Right lobe of liver (tissue), 6 donors: ENCODE measurements around the gene PALM3. TPM values are rescaled to one million over a fixed set of nuclear protein-coding genes. Genes with fewer than 3 reads are reported as not detected.

Experiments used
- ATAC-seq, 4 donors: fragments of 200-7000 bp; cut with Tn5 transposase; one replicate each; pipeline ENCODE4 v1.9.1; 2020; ENCODE audit warnings: mild to moderate bottlenecking in 4 of 4, moderate library complexity in 4 of 4
- DNase-seq, 3 donors: peaks; one replicate each; pipeline ENCODE4 v3.0.0-alpha.2; 2020
- H3K27ac ChIP-seq, 3 donors: fragments of 200-600 bp; one replicate each; pipeline ENCODE4 v1.8.0; 2022
- H3K27me3 ChIP-seq, 2 donors: fragments of 200-600 bp; one replicate each; pipeline ENCODE4 v1.8.0; 2022
- H3K36me3 ChIP-seq, 4 donors: fragments of 200-600 bp; sonication (generic) in 1 of 4; one replicate each; pipeline versions ENCODE4 v1.5.1 to v1.8.0; 2017 to 2022; ENCODE audit warnings: control low read depth in 1 of 4
- H3K4me1 ChIP-seq, 4 donors: fragments of 200-600 bp; sonication (generic) in 1 of 4; one replicate each; pipeline versions ENCODE4 v1.5.1 to v1.8.0; 2017 to 2022; ENCODE audit warnings: control low read depth in 1 of 4
- H3K4me3 ChIP-seq, 3 donors: fragments of 200-600 bp; one replicate each; pipeline ENCODE4 v1.8.0; 2022
- H3K9me3 ChIP-seq, 4 donors: fragments of 200-600 bp; sonication (generic) in 1 of 4; one replicate each; pipeline versions ENCODE4 v1.5.1 to v1.8.0; 2017 to 2022; ENCODE audit warnings: control low read depth in 1 of 4
- POLR2A ChIP-seq: fragments of 450-650 bp; IDR thresholded peaks from one replicate; pipeline ENCODE4 v1.6.1; 2017; ENCODE audit warnings: antibody characterized with exemption, mild to moderate bottlenecking
- WGBS: methylation state at CpG from one replicate; pipeline ENCODE4 v1.1.6; 2018; ENCODE audit warnings: low coverage, low lambda C conversion rate; ENCODE audit not compliant: insufficient coverage; ENCODE audit errors: missing lambda C conversion rate; 5-methylcytosine and 5-hydroxymethylcytosine counted together
- intact Hi-C, 2 donors: fragments of 100-400 bp; cut with DNase I; formaldehyde crosslinking; loops; one replicate each; pipeline versions ENCODE4 v1.11.2 to v1.14.1; 2022
- total RNA-seq, 6 experiments: library from RNA; depleted of rRNA in 2 of 6; stranded (reverse); fragments of >200 nt in 2 of 6; fragmentation: NEBNext Ultra II Directional in 3 of 6; extraction: Animal tissue kit (Norgen Biotek cat#: 25700) in 3 of 6; gene quantifications; one replicate each; pipeline versions ENCODE4 v1.1.0 to v1.2.4, GENCODE V29; 2016 to 2023
- TF ChIP-seq, protein P1 (sequence below), 4 donors: fragments of 200-600 bp in 3 of 4; fragments of 450-650 bp in 1 of 4; IDR thresholded peaks; one replicate each; pipeline versions ENCODE4 v1.5.1 to v1.8.0; 2016 to 2022; ENCODE audit warnings: antibody characterized with exemption in 4 of 4, mild to moderate bottlenecking in 2 of 4
- donor health status: DM: no; HTN: yes; CAD: no.
- donor health status: DM: no; HTN: no; CAD: no.
- donor health status: DM: no; HTN: no; CAD: no.
- donor health status: DM: no; HTN: yes; CAD: no.
- donor health status: DM: no; HTN: yes; CAD: no.

PALM3 gene
- total RNA-seq, 6 experiments from 2014 or later = 5.3 to 33.9 (median 17.0) TPM

- intact Hi-C loops = loop anchor here in 1 of 2 donors (10.0 kb wide), 1 partner anchor 46 kb away; the partner anchor contains the start of gene ASF1B
- H3K27me3 ChIP-seq = no peaks in the 10 kb centered on the region
- H3K27ac ChIP-seq = no peak overlapping the region
- H3K9me3 ChIP-seq = peaks cover 0 to 4% (median 0%) of the 10 kb centered on the region in 4 donors
- DNase-seq = no peak
- TF ChIP-seq, protein P1, sequence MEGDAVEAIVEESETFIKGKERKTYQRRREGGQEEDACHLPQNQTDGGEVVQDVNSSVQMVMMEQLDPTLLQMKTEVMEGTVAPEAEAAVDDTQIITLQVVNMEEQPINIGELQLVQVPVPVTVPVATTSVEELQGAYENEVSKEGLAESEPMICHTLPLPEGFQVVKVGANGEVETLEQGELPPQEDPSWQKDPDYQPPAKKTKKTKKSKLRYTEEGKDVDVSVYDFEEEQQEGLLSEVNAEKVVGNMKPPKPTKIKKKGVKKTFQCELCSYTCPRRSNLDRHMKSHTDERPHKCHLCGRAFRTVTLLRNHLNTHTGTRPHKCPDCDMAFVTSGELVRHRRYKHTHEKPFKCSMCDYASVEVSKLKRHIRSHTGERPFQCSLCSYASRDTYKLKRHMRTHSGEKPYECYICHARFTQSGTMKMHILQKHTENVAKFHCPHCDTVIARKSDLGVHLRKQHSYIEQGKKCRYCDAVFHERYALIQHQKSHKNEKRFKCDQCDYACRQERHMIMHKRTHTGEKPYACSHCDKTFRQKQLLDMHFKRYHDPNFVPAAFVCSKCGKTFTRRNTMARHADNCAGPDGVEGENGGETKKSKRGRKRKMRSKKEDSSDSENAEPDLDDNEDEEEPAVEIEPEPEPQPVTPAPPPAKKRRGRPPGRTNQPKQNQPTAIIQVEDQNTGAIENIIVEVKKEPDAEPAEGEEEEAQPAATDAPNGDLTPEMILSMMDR (IDR thresholded peaks at IDR 0.05) = no peak
- no peak for TF ChIP-seq POLR2A
- no peak for ATAC-seq
- no peak overlapping the region for H3K4me3 ChIP-seq
- peaks cover 0 to 5% (median under 1%) of the 10 kb centered on the region in 4 donors for H3K36me3 ChIP-seq
- WGBS = 88% methylated on average over 23 of the region's 30 CpGs
- H3K4me1 ChIP-seq = peaks cover 0 to 13% (median 0%) of the 10 kb centered on the region in 4 donors
Measured at GRCh38 chr19:14088634-14089411, 26.9 kb upstream of the PALM3 start.

DNA sequence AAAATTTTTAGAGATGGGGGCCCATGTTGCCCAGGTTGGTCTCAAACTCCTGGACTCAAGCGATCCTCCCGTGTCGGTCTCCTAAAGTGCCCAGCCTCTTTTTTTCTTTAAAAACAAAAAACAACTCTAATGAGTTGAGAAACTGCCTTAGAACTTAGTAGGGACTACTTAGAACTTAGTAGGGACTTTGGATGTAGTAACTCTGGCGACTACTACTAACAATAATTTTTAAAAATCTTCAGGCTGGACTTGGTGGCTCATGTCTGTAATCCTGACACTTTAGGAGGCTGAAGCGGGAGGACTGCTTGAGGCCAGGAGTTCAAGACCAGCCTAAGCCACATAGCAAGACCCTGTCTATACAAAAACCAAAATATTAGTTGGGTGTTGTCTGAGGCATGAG lies 24.2 kb upstream of the PALM3 start:
- H3K4me3 ChIP-seq = no peak overlapping the region
- H3K27ac ChIP-seq = no peak overlapping the region
- H3K36me3 ChIP-seq = peaks cover 0 to 5% (median under 1%) of the 10 kb centered on the region in 4 donors
- ATAC-seq (no peak), DNase-seq (no peak)
- intact Hi-C loops = loop anchor here in 1 of 2 donors (10.0 kb wide), 1 partner anchor 49 kb away; the partner anchor contains the start of gene ASF1B
- H3K27me3 ChIP-seq = no peaks in the 10 kb centered on the region
- 68% methylated on average over 5 of the region's 5 CpGs for WGBS
- TF ChIP-seq, protein P1 (IDR thresholded peaks at IDR 0.05) = no peak
- TF ChIP-seq POLR2A = no peak
- peaks cover 0 to 20% (median 0%) of the 10 kb centered on the region in 4 donors for H3K4me1 ChIP-seq
- no peaks in the 10 kb centered on the region for H3K9me3 ChIP-seq

DNA sequence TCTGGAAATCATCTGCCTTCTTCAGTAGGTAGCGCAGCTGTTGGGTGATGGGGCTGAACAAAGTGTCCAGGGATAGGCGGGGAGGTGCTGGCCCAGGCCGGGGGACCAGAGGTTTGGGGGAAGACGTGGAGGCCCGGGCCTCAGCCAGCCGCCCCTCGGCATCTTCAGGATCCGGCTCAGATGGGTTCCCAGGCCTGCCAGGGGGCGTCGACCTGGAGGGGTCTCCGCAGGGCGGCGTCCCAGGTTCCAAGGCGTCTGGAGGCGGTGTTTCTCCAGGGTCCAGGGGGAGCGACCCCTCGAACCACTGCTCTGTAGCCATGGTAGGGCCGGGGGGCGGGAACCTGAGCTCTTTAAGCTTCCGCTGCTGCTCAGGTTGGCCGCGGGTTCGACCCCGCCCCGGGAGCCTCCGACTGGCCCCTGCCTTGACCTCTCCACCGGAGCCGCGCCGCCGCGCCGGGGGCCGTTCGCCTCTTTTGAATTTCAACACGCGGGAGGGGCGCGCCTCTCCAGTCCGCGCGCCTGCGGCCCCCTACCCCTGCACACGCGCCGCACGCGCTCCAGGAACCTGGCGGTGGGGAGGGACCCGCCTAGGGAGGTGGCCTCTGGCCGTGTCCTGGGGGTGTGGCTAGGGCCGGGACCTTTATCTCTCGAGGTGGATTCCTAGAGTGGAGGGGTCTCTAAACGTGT lies 23.6 kb upstream of the PALM3 start, which contains the start of gene C19orf67:
Gene C19orf67 (minus strand): TSS at position 475 of the 687 bp plus-strand sequence. CDS start 156 bp downstream, at position 319.
- intact Hi-C loops = loop anchor here in 1 of 2 donors (10.0 kb wide), 1 partner anchor 49 kb away; the partner anchor contains the start of gene ASF1B

DNA sequence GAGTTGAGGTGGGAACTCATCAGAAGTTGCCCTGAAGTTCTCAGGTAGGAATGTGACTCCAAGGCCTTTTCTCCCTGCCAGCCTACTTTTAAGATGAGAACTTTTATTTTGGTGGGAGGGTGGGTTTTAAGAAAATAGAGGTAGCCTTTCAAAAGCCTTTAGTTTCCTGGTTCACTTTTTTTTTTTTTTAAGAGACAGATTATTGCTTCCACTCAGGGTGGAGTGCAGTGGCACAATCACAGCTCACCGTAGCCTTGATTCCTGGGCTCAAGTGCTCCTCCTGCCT lies 20.7 kb upstream of the PALM3 start:
- no peak for TF ChIP-seq POLR2A
- TF ChIP-seq, protein P1 (IDR thresholded peaks at IDR 0.05) = no peak
- intact Hi-C loops = loop anchor here in 1 of 2 donors (10.0 kb wide), 1 partner anchor 52 kb away; the partner anchor contains the start of gene ASF1B
- ATAC-seq (no peak), DNase-seq (no peak)
- H3K9me3 ChIP-seq = no peaks in the 10 kb centered on the region
- WGBS = 71% methylated on average over 1 of the region's 1 CpG
- H3K4me1 ChIP-seq = peaks cover 0 to 25% (median 0%) of the 10 kb centered on the region in 4 donors
- H3K36me3 ChIP-seq = no peaks in the 10 kb centered on the region
- no peak overlapping the region for H3K4me3 ChIP-seq
- H3K27me3 ChIP-seq = no peaks in the 10 kb centered on the region
- no peak overlapping the region for H3K27ac ChIP-seq

More for the DNA sequence above, 23.6 kb upstream of the PALM3 start, which contains the start of gene C19orf67:
- H3K4me3 ChIP-seq = no peak within 1 kb of the TSS
- DNase-seq = no peak
- TF ChIP-seq, protein P1 (IDR thresholded peaks at IDR 0.05) = no peak
- no peak for TF ChIP-seq POLR2A
- WGBS = 62% methylated on average over 12 of the region's 54 CpGs
- H3K27ac ChIP-seq = no peak within 1 kb of the TSS
- no peaks in the 10 kb centered on the region for H3K27me3 ChIP-seq
- H3K4me1 ChIP-seq = peaks cover 0 to 20% (median 0%) of the 10 kb centered on the region in 4 donors
- ATAC-seq = no peak
- H3K9me3 ChIP-seq = no peaks in the 10 kb centered on the region
- H3K36me3 ChIP-seq = peaks cover 0 to 5% (median under 1%) of the 10 kb centered on the region in 4 donors
